ENCODE data around the gene CDH16.

Gene CDH16

GRCh38 chr16:66921729-66922450 lies 3.2 kb upstream of the CDH16 start:
- no peak for DNase-seq (ENCODE audit: low read depth)
- no peak overlapping the region for H3K4me3 ChIP-seq (ENCODE audit: low read depth, low read length)
- no peak for TF ChIP-seq CTCF (IDR thresholded peaks at IDR 0.05; ENCODE audit: insufficient read depth, low read depth, low read length, missing control alignments)

GRCh38 chr16:66920924-66921680 lies 2.4 kb upstream of the CDH16 start:
- DNase-seq (ENCODE audit: low read depth): no peak
- H3K4me3 ChIP-seq (ENCODE audit: low read depth, low read length): no peak overlapping the region
- TF ChIP-seq CTCF (IDR thresholded peaks at IDR 0.05; ENCODE audit: insufficient read depth, low read depth, low read length, missing control alignments): no peak

- no peak for TF ChIP-seq CTCF (IDR thresholded peaks at IDR 0.05; ENCODE audit: insufficient read depth, low read depth, low read length, missing control alignments)
- H3K4me3 ChIP-seq (ENCODE audit: low read depth, low read length): no peak overlapping the region
- DNase-seq (ENCODE audit: low read depth): no peak
These were observed 1.6 kb upstream of the CDH16 start for GRCh38 chr16:66920299-66920590.

DNA sequence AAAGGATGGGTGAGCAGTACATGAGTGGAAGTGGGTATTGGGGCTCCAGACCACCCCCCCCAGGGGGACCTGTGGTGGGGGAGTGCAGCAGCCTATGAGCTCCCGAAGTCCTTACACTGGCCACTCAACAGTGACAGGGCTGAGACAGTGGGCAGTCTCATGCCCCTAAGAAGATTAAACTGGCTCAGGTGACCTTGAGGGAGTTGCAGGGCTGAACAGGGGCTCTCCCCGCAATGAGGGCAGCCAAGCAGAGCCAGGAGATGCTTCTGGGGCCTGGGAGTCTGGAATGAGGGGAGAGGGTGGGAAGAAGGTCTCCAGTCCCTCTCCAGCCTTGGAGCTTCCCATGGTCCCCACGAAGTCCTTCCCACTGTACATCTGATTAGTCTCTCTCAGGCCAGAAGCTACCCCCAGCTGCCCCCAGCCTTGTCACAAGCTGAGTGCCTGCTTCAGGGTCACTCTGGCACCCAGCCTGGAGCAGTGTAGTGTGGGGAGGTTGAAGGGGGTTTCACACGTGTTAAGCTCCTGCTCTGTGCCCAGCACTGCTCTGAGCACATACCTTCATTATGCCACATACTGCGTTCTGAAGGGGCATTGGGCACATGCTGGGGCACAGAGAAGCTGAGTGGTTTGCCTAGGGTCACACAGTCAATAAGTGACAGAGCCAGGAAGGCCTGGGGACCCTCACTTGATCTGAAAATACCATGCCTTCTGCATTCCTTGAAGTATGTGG lies 1.0 kb upstream of the CDH16 start:
- no peak for DNase-seq (ENCODE audit: low read depth)
- H3K4me3 ChIP-seq (ENCODE audit: low read depth, low read length): no peak overlapping the region
- no peak for TF ChIP-seq CTCF (IDR thresholded peaks at IDR 0.05; ENCODE audit: insufficient read depth, low read depth, low read length, missing control alignments)

GRCh38 chr16:66918355-66918754 lies 330 bp downstream of the CDH16 start:
- DNase-seq (ENCODE audit: low read depth): no peak
- no peak for TF ChIP-seq CTCF (IDR thresholded peaks at IDR 0.05; ENCODE audit: insufficient read depth, low read depth, low read length, missing control alignments)
- H3K4me3 ChIP-seq (ENCODE audit: low read depth, low read length): no peak overlapping the region

DNA sequence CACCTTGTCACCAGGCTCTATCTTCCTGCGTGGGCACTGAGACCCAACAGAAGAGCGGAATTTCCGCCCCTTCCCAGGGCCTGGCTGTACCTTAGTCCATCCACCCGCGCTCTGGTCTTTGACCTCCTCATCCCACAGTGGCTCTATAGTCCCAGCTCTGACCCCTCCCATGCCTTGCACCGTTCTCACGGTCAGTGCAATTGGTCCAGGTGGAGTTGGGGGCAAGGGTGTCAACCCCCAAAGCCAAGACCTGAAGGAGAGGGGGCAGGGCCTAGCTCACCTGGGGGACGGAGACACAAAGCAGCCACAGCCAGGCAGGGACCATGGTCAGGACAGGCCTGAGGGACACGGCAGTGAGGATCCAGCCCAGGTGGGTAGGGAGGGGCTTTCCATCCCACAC lies 944 bp downstream of the CDH16 start:
- TF ChIP-seq CTCF (IDR thresholded peaks at IDR 0.05; ENCODE audit: insufficient read depth, low read depth, low read length, missing control alignments): no peak
- no peak overlapping the region for H3K4me3 ChIP-seq (ENCODE audit: low read depth, low read length)
- DNase-seq (ENCODE audit: low read depth): no peak

Measured in GM12865 (cell line).